AG09319 (cell line): ENCODE measurements around the gene ARHGEF3.
"Not testable (repeated sequence)": the region's sequence is repeated elsewhere in the genome, so short reads cannot be mapped to it uniquely, and the experiment has no call there.

ENCODE experiments used
- DNase-seq: peaks from one replicate; pipeline ENCODE4 v3.0.0-alpha.2; 2010; ENCODE audit warnings: low read depth; ENCODE audit errors: extremely low read depth
- CTCF ChIP-seq: IDR thresholded peaks from 2 replicates; pipeline ENCODE4 v1.5.1; 2011; ENCODE audit warnings: low read depth, mild to moderate bottlenecking, inconsistent platforms, low read length, moderate library complexity

Gene ARHGEF3

GRCh38 chr3:56759532-56759931, 42.2 kb downstream of the ARHGEF3 start:
- no peak for TF ChIP-seq CTCF

GRCh38 chr3:56758539-56758981, 43.2 kb downstream of the ARHGEF3 start:
- TF ChIP-seq CTCF, result no peak
- peak; percentile 86 for DNase-seq

More at GRCh38 chr3:56759532-56759931, 42.2 kb downstream of the ARHGEF3 start:
- no peak for DNase-seq

- not testable (repeated sequence) for DNase-seq
Observed at GRCh38 chr3:56758042-56758441, 43.7 kb downstream of the ARHGEF3 start.

GRCh38 chr3:56754741-56755417, 46.9 kb downstream of the ARHGEF3 start:
- no peak for TF ChIP-seq CTCF
- DNase-seq, result no peak

GRCh38 chr3:56753206-56753820, 48.4 kb downstream of the ARHGEF3 start:
- no peak for DNase-seq
- TF ChIP-seq CTCF, result no peak

GRCh38 chr3:56751056-56751707, 50.6 kb downstream of the ARHGEF3 start:
- DNase-seq, result no peak
- TF ChIP-seq CTCF, result no peak

- no peak for DNase-seq
- TF ChIP-seq CTCF, result no peak
Observed at GRCh38 chr3:56748663-56749231, 53.0 kb downstream of the ARHGEF3 start.
